CD8-positive, alpha-beta memory T cell (primary cell): ENCODE data around the gene UBR1. TPM values are rescaled to one million over a fixed set of nuclear protein-coding genes. Genes with fewer than 3 reads are reported as not detected.
"Not testable (repeated sequence)": the region's sequence is repeated elsewhere in the genome, so short reads cannot be mapped to it uniquely, and the experiment has no call there.

ENCODE experiments used
- CTCF ChIA-PET: fragments of 350-600 bp; sonication (Branson Sonifier 250); formaldehyde crosslinking; loops from one replicate; lab custom pipeline; 2021; ENCODE audit warnings: antibody characterized with exemption; lab: Charles Lee
- POLR2A ChIA-PET: fragments of 350-600 bp; sonication (Branson Sonifier 250); formaldehyde crosslinking; loops from one replicate; lab custom pipeline; 2021; ENCODE audit warnings: antibody characterized with exemption; lab: Charles Lee
- DNase-seq, 5 donors: peaks; one replicate each; pipeline versions ENCODE4 v3.0.0 to v3.0.0-alpha.2; 2020 to 2022; ENCODE audit warnings: mixed read lengths in 1 of 5
- H3K27ac ChIP-seq: one replicate; pipeline ENCODE4 v1.7.0; 2013; ENCODE audit warnings: low read depth, mild to moderate bottlenecking, low read length, moderate library complexity
- H3K27me3 ChIP-seq: 2 replicates; pipeline ENCODE4 v1.7.0; 2013; ENCODE audit warnings: low read length, mild to moderate bottlenecking; ENCODE audit not compliant: insufficient read depth, poor library complexity, severe bottlenecking
- H3K36me3 ChIP-seq: 2 replicates; pipeline ENCODE4 v1.7.0; 2013; ENCODE audit warnings: mild to moderate bottlenecking, low read length, moderate library complexity; ENCODE audit not compliant: insufficient read depth
- H3K4me1 ChIP-seq: 2 replicates; pipeline ENCODE4 v1.7.0; 2013; ENCODE audit warnings: mild to moderate bottlenecking, low read length, moderate library complexity; ENCODE audit not compliant: insufficient read depth
- H3K4me3 ChIP-seq: 2 replicates; pipeline ENCODE4 v1.7.0; 2013; ENCODE audit warnings: mild to moderate bottlenecking, low read length
- H3K9me3 ChIP-seq: 2 replicates; pipeline ENCODE4 v1.7.0; 2013; ENCODE audit warnings: mild to moderate bottlenecking, low read length
- H3K27ac Mint-ChIP-seq, 8 donors: one replicate each; pipeline ENCODE4 v1.8.0; 2020 to 2021; ENCODE audit warnings: mixed read lengths in 8 of 8, mild to moderate bottlenecking in 6 of 8, inconsistent platforms in 3 of 8, moderate library complexity in 3 of 8
- H3K27me3 Mint-ChIP-seq, 2 donors: one replicate each; pipeline ENCODE4 v1.8.0; 2020 to 2021; ENCODE audit warnings: mixed read lengths in 2 of 2, mild to moderate bottlenecking in 1 of 2, moderate library complexity in 1 of 2
- H3K36me3 Mint-ChIP-seq, 3 donors: one replicate each; pipeline ENCODE4 v1.8.0; 2020 to 2021; ENCODE audit warnings: mixed read lengths in 3 of 3, inconsistent platforms in 1 of 3, mild to moderate bottlenecking in 1 of 3
- H3K4me1 Mint-ChIP-seq, 3 donors: one replicate each; pipeline ENCODE4 v1.8.0; 2020 to 2021; ENCODE audit warnings: mixed read lengths in 3 of 3, inconsistent platforms in 1 of 3, mild to moderate bottlenecking in 1 of 3
- H3K4me3 Mint-ChIP-seq, 7 donors: one replicate each; pipeline ENCODE4 v1.8.0; 2020 to 2021; ENCODE audit warnings: mixed read lengths in 7 of 7, mild to moderate bottlenecking in 6 of 7, moderate library complexity in 4 of 7, inconsistent platforms in 2 of 7
- H3K9me3 Mint-ChIP-seq, 5 donors: one replicate each; pipeline ENCODE4 v1.8.0; 2020 to 2022; ENCODE audit warnings: mixed read lengths in 5 of 5, mild to moderate bottlenecking in 3 of 5, moderate library complexity in 2 of 5, inconsistent platforms in 1 of 5
- polyA plus RNA-seq: library from polyadenylated mRNA; unstranded; fragments of 300-500 nt; fragmentation: Illumina TruSeq; gene quantifications from one replicate; pipeline ENCODE4 v1.2.3, GENCODE V29; 2021
- total RNA-seq, 2 experiments: library from RNA; stranded (reverse); gene quantifications; one replicate each; pipeline ENCODE4 v1.2.3, GENCODE V29; 2021

Gene UBR1
- total and polyA plus RNA-seq, 3 experiments from 2014 or later, result 15.4 to 29.7 (median 28.6) TPM

DNA sequence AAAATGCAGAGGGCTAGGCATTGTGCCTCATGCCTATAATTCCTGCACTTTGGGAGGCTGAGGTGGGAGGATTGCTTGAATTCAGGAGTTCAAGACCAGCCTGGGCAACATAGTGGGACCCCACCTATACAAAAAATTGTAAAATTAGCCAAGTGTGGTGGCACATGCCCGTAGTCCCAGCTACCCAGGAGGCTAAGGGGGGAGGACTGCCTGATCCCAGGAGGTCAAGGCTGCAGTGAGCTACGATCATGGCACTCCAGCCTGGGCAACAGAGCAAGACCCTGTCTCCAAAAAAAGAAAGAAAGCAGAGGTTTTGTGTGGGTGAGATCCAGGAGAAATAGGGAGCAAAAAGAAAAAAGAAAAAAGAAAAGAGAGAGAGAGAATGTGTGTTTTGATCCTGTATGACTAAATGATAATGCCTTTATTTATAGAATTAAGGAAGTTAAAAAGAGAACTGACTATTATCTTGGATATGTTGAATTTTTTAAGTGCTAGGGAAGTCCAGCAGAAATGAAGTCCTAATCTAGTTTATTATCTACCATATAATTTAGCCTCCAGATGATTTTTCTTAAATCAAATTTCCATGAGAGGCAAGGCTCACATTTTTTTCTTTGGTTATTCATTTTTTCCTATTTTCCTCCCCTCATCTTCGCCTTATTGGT is 190.1 kb downstream of the UBR1 start:
- Histone ChIP-seq H3K27me3 (no peaks in the 10 kb centered on the region), H3K27ac (no peak overlapping the region), H3K36me3 (no peaks in the 10 kb centered on the region), H3K4me1 (peaks cover 15% of the 10 kb centered on the region), H3K4me3 (no peak overlapping the region), H3K9me3 (no peaks in the 10 kb centered on the region)
- DNase-seq, result no peak
- POLR2A ChIA-PET, result no interaction called here
- Mint-ChIP-seq H3K27ac (peak overlapping the region in 1 of 8 donors; percentile 29), H3K27me3 (peaks cover 0 to under 1% of the 10 kb centered on the region in 2 donors), H3K36me3 (peaks cover 0 to 7% (median 0%) of the 10 kb centered on the region in 3 donors), H3K4me1 (peaks cover 31 to 60% (median 46%) of the 10 kb centered on the region in 3 donors), H3K4me3 (peak overlapping the region in 2 of 7 donors; percentile 9 to 48), H3K9me3 (no peaks in the 10 kb centered on the region)
- CTCF ChIA-PET, result no interaction called here

DNA sequence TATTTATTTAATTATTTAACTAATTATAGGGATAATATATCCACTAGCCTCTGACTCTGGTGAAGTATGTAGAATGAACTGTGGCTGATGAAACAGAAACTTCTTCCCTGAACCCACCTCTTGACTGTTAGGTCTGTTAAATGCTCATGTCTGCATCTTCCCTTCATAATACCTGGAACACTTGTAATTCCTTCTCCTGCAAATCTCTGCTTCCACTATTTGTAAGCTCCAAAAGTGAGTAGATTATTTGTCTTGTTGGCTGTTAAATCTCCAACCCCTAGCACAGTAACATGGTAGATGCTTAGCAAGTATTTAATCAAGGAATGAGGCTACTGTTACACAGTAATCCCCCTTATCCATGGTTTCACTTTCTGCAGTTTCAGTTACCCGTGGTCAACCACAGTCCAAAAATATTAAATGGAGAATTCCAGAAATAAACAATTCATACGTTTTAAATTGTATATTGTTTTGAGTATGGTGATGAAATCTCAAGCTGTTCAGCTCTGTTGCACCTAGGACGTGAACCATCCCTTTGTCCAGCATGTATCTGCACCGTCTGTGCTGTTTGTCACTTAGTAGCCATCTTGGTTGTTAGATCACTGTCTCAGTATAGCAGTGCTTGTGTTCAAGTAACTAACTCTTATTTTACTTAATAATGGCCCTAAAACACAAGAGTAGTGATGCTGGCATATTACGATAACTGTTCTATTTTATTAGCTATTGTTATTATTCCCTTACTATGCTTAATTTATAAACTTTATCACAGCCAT is 190.9 kb downstream of the UBR1 start:
- Histone ChIP-seq H3K36me3 (no peaks in the 10 kb centered on the region), H3K4me3 (no peak overlapping the region), H3K27ac (no peak overlapping the region), H3K4me1 (peaks cover 15% of the 10 kb centered on the region), H3K27me3 (no peaks in the 10 kb centered on the region), H3K9me3 (no peaks in the 10 kb centered on the region)
- Mint-ChIP-seq H3K27me3 (no peaks in the 10 kb centered on the region), H3K4me3 (peak overlapping the region in 3 of 7 donors; percentile 9 to 27 (median 18)), H3K27ac (peak overlapping the region in 2 of 8 donors; percentile 26 to 37), H3K36me3 (peaks cover 0 to 4% (median 0%) of the 10 kb centered on the region in 3 donors), H3K4me1 (peaks cover 33 to 63% (median 50%) of the 10 kb centered on the region in 3 donors), H3K9me3 (no peaks in the 10 kb centered on the region)
- no peak for DNase-seq
- ChIA-PET CTCF (interaction anchor here (4.1 kb wide), 1 partner anchor 11 kb away, joined by 14 read pairs; no protein-coding TSS in a partner anchor), POLR2A (no interaction called here)

GRCh38 chr15:42911058-42911592 is 194.7 kb downstream of the UBR1 start:
- H3K36me3 ChIP-seq, result no peaks in the 10 kb centered on the region
- Mint-ChIP-seq H3K36me3 (peaks cover 0 to 8% (median 2%) of the 10 kb centered on the region in 3 donors), H3K4me3 (no peak overlapping the region), H3K4me1 (peaks cover 26 to 50% (median 46%) of the 10 kb centered on the region in 3 donors), H3K27me3 (no peaks in the 10 kb centered on the region), H3K9me3 (no peaks in the 10 kb centered on the region), H3K27ac (peak overlapping the region in 1 of 8 donors; percentile 7)
- H3K4me3 ChIP-seq, result no peak overlapping the region
- POLR2A ChIA-PET, result no interaction called here
- H3K4me1 ChIP-seq, result peaks cover 5% of the 10 kb centered on the region
- no peaks in the 10 kb centered on the region for H3K9me3 ChIP-seq
- CTCF ChIA-PET, result interaction anchor here (4.1 kb wide), 1 partner anchor 15 kb away, joined by 14 read pairs; no protein-coding TSS in a partner anchor
- no peak for DNase-seq
- H3K27me3 ChIP-seq, result no peaks in the 10 kb centered on the region
- no peak overlapping the region for H3K27ac ChIP-seq

- POLR2A ChIA-PET, result no interaction called here
- no peaks in the 10 kb centered on the region for H3K9me3 Mint-ChIP-seq
- peaks cover 0 to 10% (median 2%) of the 10 kb centered on the region in 3 donors for H3K36me3 Mint-ChIP-seq
- Histone ChIP-seq H3K4me1 (no peaks in the 10 kb centered on the region), H3K36me3 (no peaks in the 10 kb centered on the region), H3K9me3 (no peaks in the 10 kb centered on the region), H3K4me3 (no peak overlapping the region), H3K27me3 (no peaks in the 10 kb centered on the region), H3K27ac (no peak overlapping the region)
- peaks cover 20 to 41% (median 35%) of the 10 kb centered on the region in 3 donors for H3K4me1 Mint-ChIP-seq
- H3K4me3 Mint-ChIP-seq, result no peak overlapping the region
- no peaks in the 10 kb centered on the region for H3K27me3 Mint-ChIP-seq
- CTCF ChIA-PET, result interaction anchor here (0.9 kb wide), 1 partner anchor 9 kb away, joined by 3 read pairs; no protein-coding TSS in a partner anchor
- no peak overlapping the region for H3K27ac Mint-ChIP-seq
- no peak for DNase-seq
Measured at GRCh38 chr15:42908538-42908937, 197.3 kb downstream of the UBR1 start.

GRCh38 chr15:42903388-42904324 is 202.2 kb downstream of the UBR1 start:
- Mint-ChIP-seq H3K9me3 (no peaks in the 10 kb centered on the region), H3K27ac (peak overlapping the region in 1 of 8 donors; percentile 36), H3K27me3 (no peaks in the 10 kb centered on the region), H3K36me3 (peaks cover 0 to 10% (median 2%) of the 10 kb centered on the region in 3 donors), H3K4me1 (peaks cover 7 to 29% (median 18%) of the 10 kb centered on the region in 3 donors), H3K4me3 (no peak overlapping the region)
- no peak for DNase-seq
- no peak overlapping the region for H3K27ac ChIP-seq
- CTCF ChIA-PET, result no interaction called here
- POLR2A ChIA-PET, result no interaction called here
- H3K36me3 ChIP-seq, result no peaks in the 10 kb centered on the region
- no peaks in the 10 kb centered on the region for H3K9me3 ChIP-seq
- H3K27me3 ChIP-seq, result no peaks in the 10 kb centered on the region
- H3K4me1 ChIP-seq, result no peaks in the 10 kb centered on the region
- no peak overlapping the region for H3K4me3 ChIP-seq

- H3K4me1 ChIP-seq, DNase-seq, H3K4me3 ChIP-seq, H3K27me3 ChIP-seq, CTCF ChIA-PET, H3K9me3 Mint-ChIP-seq, H3K9me3 ChIP-seq, H3K4me3 Mint-ChIP-seq, POLR2A ChIA-PET, H3K36me3 ChIP-seq, H3K27ac ChIP-seq, H3K27me3 Mint-ChIP-seq: not testable (repeated sequence)
- Mint-ChIP-seq H3K4me1 (peaks cover 7 to 13% (median 13%) of the 10 kb centered on the region in 3 donors), H3K27ac (peak overlapping the region in 1 of 8 donors; percentile 11), H3K36me3 (peaks cover 3 to 13% (median 4%) of the 10 kb centered on the region in 3 donors)
Measured at GRCh38 chr15:42893911-42894310, 211.9 kb downstream of the UBR1 start.
